Measurements from ENCODE around the gene GNAO1. TPM values are rescaled to one million over a fixed set of nuclear protein-coding genes. Genes with fewer than 3 reads are reported as not detected.

Gene GNAO1
- total RNA-seq, 1 donor from 2014 or later: not detected

DNA sequence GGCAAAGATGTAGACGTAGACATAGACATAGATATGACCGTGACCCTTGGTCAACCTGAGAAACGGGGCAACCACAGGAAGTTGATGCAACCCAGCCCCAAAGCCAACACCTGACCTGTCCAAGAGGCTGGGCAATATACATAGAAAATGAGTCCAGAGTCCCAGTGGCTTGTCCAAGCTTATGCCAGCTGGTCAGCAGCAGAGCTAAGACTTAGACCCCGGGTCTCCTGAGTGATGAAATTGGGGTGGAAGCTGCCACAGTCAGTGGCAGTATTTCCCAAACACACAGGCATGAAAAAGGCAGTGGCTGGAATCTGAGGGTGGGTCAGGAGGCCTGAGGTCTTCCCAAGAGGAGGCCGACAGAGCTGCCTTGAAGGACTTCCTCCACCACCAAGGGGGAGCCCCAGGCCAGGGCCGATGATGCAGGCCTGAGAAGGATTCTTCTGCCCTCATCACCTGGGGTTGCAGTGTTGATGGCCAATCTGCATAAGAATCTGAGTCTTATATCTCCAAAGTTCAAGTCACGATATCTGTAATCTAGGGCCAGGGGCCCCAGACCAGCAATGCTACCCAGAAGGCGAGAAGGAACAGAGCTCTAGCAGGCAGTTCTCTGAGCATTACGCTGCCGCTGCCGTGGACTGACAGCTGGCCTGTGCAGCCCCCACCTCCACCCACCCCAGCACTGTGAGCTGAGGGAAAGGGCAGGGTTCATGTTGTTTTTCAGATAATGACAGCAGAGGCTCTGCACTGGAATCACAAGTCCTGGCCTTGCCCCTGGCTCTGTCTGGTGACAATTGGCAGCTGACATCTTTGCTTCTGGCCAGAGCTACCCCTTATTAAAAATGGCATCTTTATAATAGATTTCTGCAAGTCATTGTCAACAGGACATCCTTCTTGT, 72.7 kb downstream of the GNAO1 start:
- no peak for DNase-seq (ENCODE audit: extremely low read depth, low read depth, low spot score)

- no peak for DNase-seq (ENCODE audit: extremely low read depth, low read depth, low spot score)
These were observed 73.3 kb downstream of the GNAO1 start for GRCh38 chr16:56264609-56264972.

- no peak for DNase-seq (ENCODE audit: extremely low read depth, low read depth, low spot score)
These were observed 73.9 kb downstream of the GNAO1 start for GRCh38 chr16:56265184-56265583.

DNA sequence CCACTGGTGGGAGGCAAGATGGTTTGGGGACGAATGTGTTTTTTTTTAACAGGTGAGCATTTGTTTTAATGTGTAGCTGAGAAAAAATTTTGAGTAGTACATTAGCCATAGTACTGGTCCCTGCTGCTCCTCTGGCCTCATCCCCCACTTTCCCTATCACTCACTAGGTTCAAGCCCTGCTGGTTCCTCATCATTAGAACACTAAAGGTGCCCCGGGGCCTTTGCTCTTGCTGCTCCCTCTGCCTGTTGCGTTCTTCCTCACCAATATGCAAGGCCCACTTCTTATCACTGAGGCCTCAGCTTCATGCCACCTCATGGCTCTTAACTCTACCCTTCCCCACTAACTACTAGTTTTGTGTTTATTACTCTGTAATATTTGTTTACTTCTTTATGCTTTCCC, 74.5 kb downstream of the GNAO1 start:
- DNase-seq (ENCODE audit: extremely low read depth, low read depth, low spot score): no peak

- no peak for DNase-seq (ENCODE audit: extremely low read depth, low read depth, low spot score)
These were observed 75.6 kb downstream of the GNAO1 start for GRCh38 chr16:56266641-56267607.

GRCh38 chr16:56267888-56268287, 76.6 kb downstream of the GNAO1 start:
- DNase-seq (ENCODE audit: extremely low read depth, low read depth, low spot score): no peak

GRCh38 chr16:56268799-56269198, 77.5 kb downstream of the GNAO1 start:
- DNase-seq (ENCODE audit: extremely low read depth, low read depth, low spot score): no peak

DNA sequence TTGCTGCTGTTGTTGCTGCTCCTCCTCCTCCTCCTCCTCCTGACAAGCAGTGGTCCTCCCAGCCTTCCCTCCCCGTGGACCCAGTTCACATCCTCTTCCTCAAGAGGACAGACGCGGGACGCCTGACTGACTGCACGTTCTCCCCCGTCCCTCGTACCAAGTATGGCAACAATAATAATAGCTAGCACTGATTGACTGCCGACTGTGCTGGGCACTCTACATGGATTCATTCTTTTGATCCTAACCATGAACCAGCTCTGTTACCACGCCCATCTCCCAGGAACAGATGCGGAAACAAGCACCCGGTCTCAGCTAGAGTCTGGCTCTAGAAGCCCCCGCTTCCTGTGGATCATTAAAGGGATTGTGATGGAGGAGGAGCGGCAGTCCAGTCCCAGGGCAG, 78.0 kb downstream of the GNAO1 start:
- DNase-seq (ENCODE audit: extremely low read depth, low read depth, low spot score): no peak

- DNase-seq (ENCODE audit: extremely low read depth, low read depth, low spot score): no peak
These were observed 78.8 kb downstream of the GNAO1 start for GRCh38 chr16:56269811-56270684.

- DNase-seq (ENCODE audit: extremely low read depth, low read depth, low spot score): no peak
These were observed 79.5 kb downstream of the GNAO1 start for GRCh38 chr16:56270828-56271227.

DNA sequence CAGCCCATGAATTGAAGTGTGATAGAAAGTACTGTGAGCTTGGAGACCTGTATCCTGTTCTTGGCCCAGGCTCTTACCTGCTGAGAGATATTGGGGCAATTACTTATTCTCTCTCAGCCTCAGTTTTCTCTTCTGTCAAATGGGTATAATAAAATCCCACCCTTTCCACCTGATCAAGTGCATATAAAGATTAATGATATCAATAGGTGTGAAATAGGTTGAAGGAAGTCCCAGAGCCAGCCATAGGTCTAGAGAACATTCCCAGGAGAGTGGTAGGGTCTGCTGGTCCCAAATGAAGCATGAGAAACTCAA, 81.2 kb downstream of the GNAO1 start:
- DNase-seq (ENCODE audit: extremely low read depth, low read depth, low spot score): no peak

DNA sequence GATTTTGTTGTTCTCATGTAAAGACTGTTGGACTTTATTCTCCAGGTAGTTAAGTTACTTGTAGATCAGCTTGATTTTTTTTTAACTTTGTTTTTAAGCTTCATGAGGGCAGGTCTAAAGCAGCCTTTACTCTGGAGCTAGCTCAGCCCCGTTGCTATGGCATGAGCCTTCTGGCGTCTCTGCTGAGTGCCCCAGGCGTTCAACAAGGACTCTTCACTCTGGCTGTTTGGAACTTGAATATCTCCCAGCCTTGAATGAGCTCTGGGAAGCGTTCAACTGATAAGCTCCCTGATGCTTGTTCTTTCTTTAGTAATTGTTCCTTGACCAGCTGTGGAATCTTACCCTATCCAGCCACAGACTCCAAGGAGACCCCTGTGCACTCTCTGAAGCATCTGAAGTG, 82.3 kb downstream of the GNAO1 start:
- DNase-seq (ENCODE audit: extremely low read depth, low read depth, low spot score): no peak

DNA sequence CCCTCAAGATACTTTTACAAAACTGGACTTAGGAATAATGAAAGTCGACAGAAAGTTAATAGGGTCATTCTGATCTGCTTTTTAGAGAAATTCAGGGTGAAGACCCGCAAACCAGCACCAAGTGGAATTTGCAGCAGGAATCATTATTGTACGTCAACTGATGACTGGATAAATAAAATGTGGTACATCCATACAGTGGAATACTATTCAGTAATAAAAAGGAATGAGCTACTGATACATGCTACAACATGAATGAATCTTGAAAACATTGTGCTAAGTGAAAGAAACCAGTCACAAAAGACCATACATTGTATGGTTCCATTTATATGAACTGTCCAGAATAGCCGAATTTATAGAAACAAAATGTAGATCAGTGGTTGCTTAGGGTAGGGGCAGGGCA, 83.1 kb downstream of the GNAO1 start:
- no peak for DNase-seq (ENCODE audit: extremely low read depth, low read depth, low spot score)

GRCh38 chr16:56275076-56275475, 83.8 kb downstream of the GNAO1 start:
- DNase-seq (ENCODE audit: extremely low read depth, low read depth, low spot score): no peak

GRCh38 chr16:56275801-56276200, 84.5 kb downstream of the GNAO1 start:
- DNase-seq (ENCODE audit: extremely low read depth, low read depth, low spot score): no peak

- DNase-seq (ENCODE audit: extremely low read depth, low read depth, low spot score): no peak
These were observed 85.8 kb downstream of the GNAO1 start for GRCh38 chr16:56277075-56277474.

GRCh38 chr16:56278196-56278855, 87.0 kb downstream of the GNAO1 start:
- DNase-seq (ENCODE audit: extremely low read depth, low read depth, low spot score): no peak

DNA sequence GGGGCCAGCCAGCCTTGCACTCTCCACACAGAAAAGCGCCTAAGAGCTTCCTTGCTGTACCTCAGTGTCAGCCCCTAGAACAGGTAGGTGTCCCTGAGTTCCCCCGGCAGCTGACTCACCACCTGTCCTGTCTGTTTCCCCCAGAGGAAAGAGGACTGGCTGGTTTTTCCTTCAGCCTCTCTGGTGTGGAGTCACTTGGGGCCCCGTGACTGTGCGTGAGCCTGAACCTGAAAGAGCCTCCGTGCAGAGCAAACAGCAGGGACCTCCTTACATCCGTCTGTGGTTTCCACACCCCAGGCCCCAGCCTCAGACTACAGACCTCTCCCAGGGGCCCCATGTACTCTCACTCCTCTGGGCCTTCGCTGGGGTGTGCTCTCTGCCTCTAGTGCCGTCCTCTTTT, 87.8 kb downstream of the GNAO1 start:
- no peak for DNase-seq (ENCODE audit: extremely low read depth, low read depth, low spot score)

- DNase-seq (ENCODE audit: extremely low read depth, low read depth, low spot score): no peak
These were observed 88.6 kb downstream of the GNAO1 start for GRCh38 chr16:56279914-56280313.

- no peak for DNase-seq (ENCODE audit: extremely low read depth, low read depth, low spot score)
These were observed 90.0 kb downstream of the GNAO1 start for GRCh38 chr16:56281249-56281805.

Data from glomerular endothelial cell (primary cell).